ENCODE measurements around the gene MAGI2.

GRCh38 chr7:78420001-78420400, 1033.5 kb downstream of the MAGI2 start:
- TF ChIP-seq CTCF (IDR thresholded peaks at IDR 0.05) (no peak), POLR2A (IDR thresholded peaks at IDR 0.05) (no peak)

Measured in esophagus squamous epithelium (tissue), 4 donors.